GM19193 (cell line): ENCODE measurements around the gene MACROD2.

Source experiments
- POLR2A ChIP-seq: IDR thresholded peaks from 4 replicates; pipeline ENCODE4 v1.6.1; 2011; ENCODE audit not compliant: insufficient read depth, insufficient read length; ENCODE audit errors: extremely low read depth

Gene MACROD2

DNA sequence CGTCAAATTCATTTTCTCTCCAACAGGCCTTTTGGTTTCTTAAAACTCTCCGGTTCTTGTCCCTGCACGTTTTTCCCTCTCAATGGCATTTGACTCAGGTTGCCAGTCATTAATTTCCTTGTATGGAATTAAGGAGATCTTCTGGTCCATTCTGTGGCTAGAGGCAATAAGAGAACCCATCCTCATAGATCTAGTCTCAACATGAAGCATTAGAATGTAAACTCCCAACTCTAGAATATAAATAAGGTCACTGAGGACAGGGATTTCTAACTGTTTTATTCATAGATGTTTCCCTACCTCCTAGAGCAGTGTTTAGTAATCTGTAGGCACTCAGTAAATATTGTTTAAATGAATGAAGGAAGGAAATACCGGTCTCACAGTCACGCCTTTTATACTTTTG lies 527.3 kb downstream of the MACROD2 start:
- no peak for TF ChIP-seq POLR2A

- TF ChIP-seq POLR2A, result no peak
Measured at GRCh38 chr20:14523090-14523489, 527.8 kb downstream of the MACROD2 start.

DNA sequence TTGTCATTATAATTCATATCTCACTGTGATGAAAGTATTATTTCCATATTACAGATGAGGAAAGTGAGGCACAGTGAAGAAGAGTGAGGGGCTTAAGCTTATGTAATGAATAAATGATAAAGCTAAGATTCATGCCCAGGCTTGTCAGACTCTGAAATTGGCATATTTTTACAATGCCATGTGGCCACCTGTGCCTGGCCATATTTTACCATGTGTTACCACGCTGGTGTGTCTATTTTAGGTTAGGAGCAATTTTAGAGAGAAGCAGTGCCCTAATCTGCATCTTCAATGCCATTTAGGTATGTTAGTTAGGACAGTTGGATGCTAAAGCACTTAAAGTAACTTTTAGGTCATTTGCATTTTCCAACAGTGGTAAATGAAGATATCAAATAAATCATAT lies 530.1 kb downstream of the MACROD2 start:
- no peak for TF ChIP-seq POLR2A

DNA sequence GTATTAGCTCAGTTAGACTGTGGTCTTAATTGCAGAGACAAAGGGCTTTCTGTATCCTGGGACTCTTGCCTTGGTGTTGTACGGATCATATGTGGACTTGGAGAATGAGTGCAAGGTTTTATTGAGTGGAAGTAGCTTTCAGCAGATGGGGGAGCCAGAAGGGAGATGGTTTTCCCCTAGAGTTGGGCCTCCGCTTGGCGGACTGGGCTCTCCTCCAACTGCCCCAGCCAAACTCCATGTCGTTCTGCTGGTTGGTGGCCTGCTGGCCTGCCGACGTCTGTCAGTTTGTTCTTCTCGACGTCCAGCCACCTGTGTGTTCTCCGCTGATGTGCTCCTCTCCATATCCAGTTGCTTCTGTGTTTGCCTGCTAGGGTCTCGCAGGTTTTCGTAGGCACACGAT lies 531.6 kb downstream of the MACROD2 start:
- TF ChIP-seq POLR2A, result no peak

DNA sequence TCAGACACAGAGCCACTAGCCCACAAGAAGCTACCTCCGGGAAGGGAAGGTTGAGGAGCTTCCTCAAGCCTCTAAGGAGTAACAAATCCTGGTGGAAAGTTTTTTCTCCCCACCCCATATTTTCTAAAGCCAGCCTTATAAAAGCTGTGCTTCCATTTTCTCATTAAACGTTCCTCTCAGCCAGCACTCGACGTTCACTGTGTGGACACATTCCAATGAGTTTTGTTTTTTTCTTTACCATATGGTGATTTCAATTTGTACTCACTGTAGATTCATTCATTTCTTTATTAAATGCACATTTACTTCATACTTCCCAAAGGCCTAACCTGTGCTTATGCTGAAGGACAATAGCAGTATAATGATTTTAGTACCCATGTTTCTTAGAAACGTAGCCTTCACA lies 536.5 kb downstream of the MACROD2 start:
- no peak for TF ChIP-seq POLR2A

DNA sequence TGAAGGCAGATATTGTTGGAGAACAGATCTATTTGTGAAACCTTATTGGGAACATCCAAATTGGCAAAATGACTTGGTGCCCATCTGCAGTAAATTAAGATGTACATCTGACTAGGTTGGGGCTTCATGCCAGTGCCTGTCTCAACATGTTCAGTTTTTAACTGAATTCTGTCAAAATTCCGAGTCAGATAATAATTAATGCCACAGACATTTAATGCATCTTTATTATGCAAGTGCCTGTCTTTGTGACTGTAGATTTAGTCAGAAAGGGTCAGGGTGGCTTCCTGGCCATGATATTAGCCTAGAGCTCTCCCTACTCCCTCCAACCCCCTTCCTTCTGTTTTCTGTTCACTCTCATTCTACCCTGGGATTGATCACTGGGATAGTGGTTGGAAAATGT lies 541.4 kb downstream of the MACROD2 start:
- no peak for TF ChIP-seq POLR2A

DNA sequence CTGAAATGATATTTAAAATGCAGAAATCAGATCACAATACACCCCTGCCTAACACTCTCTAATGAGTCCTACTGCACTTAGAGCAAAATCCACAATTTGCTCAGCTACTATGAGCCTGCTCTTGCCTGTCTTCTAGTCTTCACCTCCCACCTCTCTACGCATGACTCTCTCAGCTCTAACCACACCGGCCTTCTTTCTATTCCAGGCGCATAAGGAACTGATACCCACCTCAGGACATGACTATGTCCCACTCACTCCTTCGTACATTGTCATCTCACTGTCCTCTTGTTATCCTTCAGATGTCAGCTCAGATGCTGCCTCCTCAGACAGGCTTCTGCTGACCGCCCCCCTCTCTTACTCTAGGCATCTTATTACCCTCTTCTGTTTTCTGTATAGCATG lies 543.1 kb downstream of the MACROD2 start:
- no peak for TF ChIP-seq POLR2A

- no peak for TF ChIP-seq POLR2A
Measured at GRCh38 chr20:14543040-14543439, 547.7 kb downstream of the MACROD2 start.

DNA sequence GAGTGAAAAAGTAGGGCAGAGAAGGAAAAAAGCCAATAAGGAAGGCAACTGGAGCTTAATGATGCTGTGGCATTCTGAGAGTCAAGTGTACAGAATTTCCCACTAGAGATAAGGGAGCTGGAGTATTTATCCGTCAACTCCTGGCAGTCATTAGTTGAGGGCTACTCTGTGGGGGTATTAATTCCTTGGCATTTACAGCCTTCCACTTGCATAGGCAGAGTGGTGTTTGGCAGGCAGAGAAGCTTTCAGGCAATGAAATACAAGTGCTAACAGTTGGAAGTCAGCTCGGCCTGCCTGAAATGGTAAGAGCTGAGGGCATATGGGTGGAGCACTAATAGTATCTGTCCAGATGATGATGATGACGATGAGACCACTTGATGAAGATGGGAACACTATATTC lies 549.4 kb downstream of the MACROD2 start:
- no peak for TF ChIP-seq POLR2A

DNA sequence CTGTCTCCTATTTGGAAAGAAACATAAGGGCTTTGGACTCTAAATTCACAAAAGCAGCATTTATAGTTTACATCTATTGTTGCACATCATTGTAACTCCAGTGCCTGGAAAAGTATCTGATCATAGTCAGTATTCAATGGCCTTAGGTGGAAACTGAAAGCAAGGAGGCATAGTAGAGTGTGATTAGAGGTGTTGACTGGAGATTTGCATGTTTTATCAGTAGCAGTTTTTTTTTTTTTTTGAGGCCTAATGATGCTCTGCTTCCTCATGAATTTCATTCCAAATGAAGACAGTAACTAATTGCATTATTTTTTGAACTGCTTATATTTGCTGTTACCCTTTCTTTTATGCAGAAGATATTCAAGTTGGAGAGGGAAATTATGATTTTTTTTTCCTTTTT lies 555.3 kb downstream of the MACROD2 start:
- no peak for TF ChIP-seq POLR2A

DNA sequence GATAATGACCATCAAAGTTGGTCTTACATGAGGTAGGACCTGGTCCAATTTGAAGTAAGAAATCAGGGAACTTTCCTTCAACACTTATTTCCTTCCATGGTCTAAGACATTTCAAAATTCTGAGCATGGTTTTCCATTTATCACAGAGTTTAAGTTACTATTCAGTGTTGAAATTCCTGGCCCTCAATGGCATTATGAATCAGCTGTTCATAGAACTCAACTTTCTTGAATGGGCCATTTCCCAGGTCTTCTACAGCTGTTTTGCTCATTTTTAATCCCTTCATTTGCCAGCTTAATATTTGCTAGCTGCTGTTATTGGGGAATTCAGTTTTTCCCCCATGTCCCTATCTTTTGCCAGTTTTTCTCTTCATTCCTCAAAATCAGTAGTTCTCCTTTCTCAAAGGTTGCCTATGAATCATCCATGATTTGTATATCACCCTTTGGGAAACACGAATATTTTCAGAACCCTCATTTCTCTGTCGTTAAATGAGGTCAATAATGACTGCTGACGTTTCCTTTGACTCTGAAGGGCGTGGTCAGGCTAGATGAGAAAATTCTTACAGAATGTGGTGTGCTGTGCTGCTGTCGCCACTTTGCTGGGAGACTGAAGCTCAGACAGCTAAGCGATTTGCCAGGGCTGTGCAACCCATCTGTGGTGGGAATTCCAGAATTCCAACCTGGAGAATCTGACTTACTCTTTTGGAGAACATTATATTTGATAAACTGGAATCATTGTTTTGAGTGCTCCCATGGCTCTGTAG lies 558.6 kb downstream of the MACROD2 start:
- TF ChIP-seq POLR2A, result no peak

DNA sequence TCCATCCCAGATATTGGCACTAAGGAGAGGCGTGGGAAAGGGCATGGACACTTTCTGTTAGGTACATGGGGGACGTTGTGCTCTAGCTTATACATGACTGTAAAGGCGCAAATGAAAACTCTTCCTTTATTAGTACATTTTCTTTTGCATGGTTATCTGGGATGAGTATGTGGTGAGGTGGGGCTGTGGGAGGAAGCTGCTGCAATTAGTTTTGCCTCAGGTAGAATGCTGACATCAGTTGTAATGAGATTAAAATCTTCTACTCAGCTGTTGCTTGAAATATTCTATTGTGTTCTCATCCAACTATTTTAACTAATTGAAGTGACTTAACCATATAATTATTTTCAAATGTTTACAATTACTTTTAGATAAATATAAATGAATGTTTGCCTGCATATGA lies 560.4 kb downstream of the MACROD2 start:
- no peak for TF ChIP-seq POLR2A

DNA sequence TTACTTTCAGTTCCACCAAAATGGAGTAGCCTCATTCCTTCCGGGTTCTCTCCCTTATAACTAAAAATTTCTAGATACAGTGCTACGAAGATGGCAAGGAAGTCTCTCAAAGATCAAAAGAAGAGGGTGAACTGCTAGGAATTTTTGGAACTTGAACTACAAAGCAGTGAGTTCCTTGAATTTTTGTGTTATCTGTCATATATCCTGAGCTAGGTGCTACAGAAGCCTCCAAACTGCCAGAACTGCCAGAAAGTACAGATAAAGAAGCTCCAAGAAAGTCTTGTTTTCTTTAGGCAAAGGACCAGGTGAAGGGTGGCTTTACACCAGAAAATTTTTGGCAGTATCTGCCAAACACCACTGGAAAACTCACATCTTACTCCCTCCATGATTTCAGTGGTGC lies 560.9 kb downstream of the MACROD2 start:
- TF ChIP-seq POLR2A, result no peak

DNA sequence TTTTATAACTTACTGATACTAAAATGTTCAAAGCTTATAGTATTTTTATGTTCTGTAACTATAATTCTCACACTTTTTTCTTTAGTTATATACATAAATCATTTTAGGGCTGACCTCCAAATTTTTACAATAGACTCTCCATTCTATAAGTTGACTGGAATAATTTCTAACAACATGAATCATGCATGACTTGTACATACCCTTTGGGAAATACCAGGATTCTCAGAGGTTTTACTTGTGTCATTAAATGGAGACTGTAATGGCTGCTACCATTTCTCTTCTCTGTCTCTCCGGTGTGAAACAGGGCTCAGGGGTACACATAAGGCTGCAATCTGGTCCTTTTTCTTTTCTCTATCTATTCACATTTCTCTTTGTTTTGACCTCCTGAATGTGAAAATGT lies 564.3 kb downstream of the MACROD2 start:
- TF ChIP-seq POLR2A, result no peak

DNA sequence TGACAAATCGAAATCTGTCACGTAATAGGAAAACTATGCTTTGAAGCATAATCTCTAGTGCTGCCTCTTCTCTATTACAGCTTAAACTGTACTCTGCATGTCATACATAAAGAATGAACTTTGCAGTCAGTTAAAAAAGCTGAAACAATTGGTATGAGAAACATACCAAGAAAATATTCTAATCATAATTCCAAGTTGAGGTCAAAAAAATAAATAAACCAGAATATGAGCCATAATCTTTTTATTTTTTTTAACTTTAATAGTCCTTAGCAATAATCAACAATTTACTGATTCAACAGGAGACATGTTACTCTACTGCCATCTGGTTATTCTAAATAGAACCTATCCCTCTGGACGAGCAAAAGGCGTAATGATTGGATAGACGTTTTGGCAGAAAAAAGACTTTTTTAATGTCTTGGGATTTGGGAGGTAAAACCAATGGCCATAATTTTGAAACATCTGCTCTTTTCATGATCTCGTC lies 566.5 kb downstream of the MACROD2 start:
- no peak for TF ChIP-seq POLR2A

DNA sequence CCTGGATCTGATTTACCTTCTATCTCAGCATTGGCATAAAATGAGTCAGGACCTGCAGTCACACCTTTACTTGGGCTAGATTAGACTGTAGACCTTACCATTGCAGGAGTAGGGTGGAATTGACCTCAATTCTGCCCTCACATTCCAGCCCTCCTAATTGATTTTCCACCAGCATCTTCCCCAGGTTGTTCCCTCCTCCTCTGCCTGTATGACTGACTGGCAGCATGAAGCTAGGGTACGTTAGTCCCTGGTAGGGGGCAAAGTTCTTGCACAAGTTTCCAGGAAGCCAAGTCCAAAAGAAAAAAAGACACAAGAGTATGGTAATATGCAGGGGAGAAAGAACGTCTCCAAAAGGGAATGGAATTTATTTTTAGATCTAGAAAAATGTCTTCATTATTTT lies 567.7 kb downstream of the MACROD2 start:
- no peak for TF ChIP-seq POLR2A

DNA sequence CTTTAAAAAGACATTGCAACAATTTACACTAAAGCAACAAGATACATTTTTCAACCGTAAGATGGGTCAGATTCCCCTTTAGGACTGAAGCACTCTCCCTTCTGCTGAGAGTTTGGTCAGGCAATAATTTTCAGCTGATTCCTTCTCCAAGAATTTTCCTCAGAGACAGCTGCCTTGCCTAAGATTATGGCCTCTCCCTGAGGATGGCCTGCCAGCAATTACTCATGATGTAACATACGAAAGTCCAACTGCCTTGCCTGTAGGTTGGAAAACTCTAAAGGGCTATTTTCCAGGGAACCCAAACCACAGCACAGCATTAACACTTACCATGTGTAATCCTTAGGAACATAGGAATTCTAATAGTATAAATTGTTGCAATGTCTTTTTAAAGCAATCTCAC lies 571.2 kb downstream of the MACROD2 start:
- no peak for TF ChIP-seq POLR2A
